Activated CD8-positive, alpha-beta memory T cell treated with anti-CD3 and anti-CD28 coated beads, Interleukin-2, amount 10 ng/mL, durations not matched to agents 7 days and 5 days (primary cell): ENCODE measurements around the gene SLC25A48. TPM values are rescaled to one million over a fixed set of nuclear protein-coding genes. Genes with fewer than 3 reads are reported as not detected.
A peak's percentile ranks its signal among the peaks of the same experiment; 100 is the strongest.
"Not testable (repeated sequence)": the region's sequence is repeated elsewhere in the genome, so short reads cannot be mapped to it uniquely, and the experiment has no call there.

Experiments used
- ATAC-seq: fragments of 150-1000 bp; cut with Tn5 transposase; one replicate; pipeline ENCODE4 v1.10.0; 2021; ENCODE audit warnings: moderate library complexity
- CTCF ChIA-PET: fragments of 350-600 bp; sonication (Branson Sonifier 250); formaldehyde crosslinking; loops from one replicate; lab custom pipeline; 2021; ENCODE audit warnings: antibody characterized with exemption; lab: Charles Lee
- DNase-seq: peaks from one replicate; pipeline ENCODE4 v3.0.0-alpha.2; 2020
- H3K27ac Mint-ChIP-seq: one replicate; pipeline ENCODE4 v1.8.0; 2021; ENCODE audit warnings: mild to moderate bottlenecking, mixed read lengths
- H3K27me3 Mint-ChIP-seq: one replicate; pipeline ENCODE4 v1.8.0; 2021; ENCODE audit warnings: mixed read lengths
- H3K36me3 Mint-ChIP-seq: one replicate; pipeline ENCODE4 v1.8.0; 2021; ENCODE audit warnings: mild to moderate bottlenecking, mixed read lengths
- H3K4me1 Mint-ChIP-seq: one replicate; pipeline ENCODE4 v1.8.0; 2021; ENCODE audit warnings: mixed read lengths
- H3K4me3 Mint-ChIP-seq: one replicate; pipeline ENCODE4 v1.8.0; 2021; ENCODE audit warnings: mild to moderate bottlenecking, moderate library complexity, mixed read lengths
- H3K9me3 Mint-ChIP-seq: one replicate; pipeline ENCODE4 v1.8.0; 2022; ENCODE audit warnings: low read depth, mixed read lengths
- total RNA-seq, 2 experiments: library from RNA; stranded (reverse); gene quantifications; one replicate each; pipeline ENCODE4 v1.2.3, GENCODE V29; 2021

The SLC25A48 gene
- total RNA-seq, 2 experiments from 2014 or later, result not detected

- Mint-ChIP-seq H3K9me3 (no peaks in the 10 kb centered on the region), H3K36me3 (no peaks in the 10 kb centered on the region), H3K27ac (no peak overlapping the region), H3K4me3 (no peak overlapping the region), H3K27me3 (peaks cover 59% of the 10 kb centered on the region), H3K4me1 (peaks cover 3% of the 10 kb centered on the region)
- no peak for ATAC-seq
- CTCF ChIA-PET, result interaction anchor here (0.6 to 2.5 kb wide), 3 partner anchors 266 to 371 kb away, joined by 3 to 7 read pairs (median 5); no protein-coding TSS in a partner anchor
- peak; percentile 38 for DNase-seq
Observed at GRCh38 chr5:135832941-135833920, 1.2 kb upstream of the SLC25A48 start.

- CTCF ChIA-PET, result interaction anchor here (0.6 to 2.5 kb wide), 3 partner anchors 267 to 372 kb away, joined by 3 to 7 read pairs (median 5); no protein-coding TSS in a partner anchor
- Mint-ChIP-seq H3K36me3 (no peaks in the 10 kb centered on the region), H3K4me1 (peaks cover 3% of the 10 kb centered on the region), H3K4me3 (no peak overlapping the region), H3K27me3 (peaks cover 61% of the 10 kb centered on the region), H3K9me3 (peaks cover 2% of the 10 kb centered on the region), H3K27ac (no peak overlapping the region)
- DNase-seq (no peak), ATAC-seq (peak; percentile 23)
Observed at GRCh38 chr5:135833961-135834638, 363 bp upstream of the SLC25A48 start.

GRCh38 chr5:135835766-135836165 lies 1.3 kb downstream of the SLC25A48 start:
- no peak overlapping the region for H3K4me3 Mint-ChIP-seq
- DNase-seq (no peak), ATAC-seq (no peak)
- peaks cover 74% of the 10 kb centered on the region for H3K27me3 Mint-ChIP-seq
- CTCF ChIA-PET, result interaction anchor here (1.2 kb wide), 1 partner anchor 270 kb away, joined by 6 read pairs; no protein-coding TSS in a partner anchor
- peaks cover 3% of the 10 kb centered on the region for H3K4me1 Mint-ChIP-seq
- H3K27ac Mint-ChIP-seq, result no peak overlapping the region
- H3K36me3 Mint-ChIP-seq, result no peaks in the 10 kb centered on the region
- peaks cover 2% of the 10 kb centered on the region for H3K9me3 Mint-ChIP-seq

GRCh38 chr5:135838395-135838794 lies 3.9 kb downstream of the SLC25A48 start:
- H3K27ac Mint-ChIP-seq, ATAC-seq, H3K9me3 Mint-ChIP-seq, H3K4me1 Mint-ChIP-seq, CTCF ChIA-PET, H3K4me3 Mint-ChIP-seq, H3K36me3 Mint-ChIP-seq: not testable (repeated sequence)
- H3K27me3 Mint-ChIP-seq, result peaks cover 69% of the 10 kb centered on the region
- DNase-seq, result peak; percentile 27

GRCh38 chr5:135839566-135839965 lies 5.1 kb downstream of the SLC25A48 start:
- H3K27ac Mint-ChIP-seq, result no peak overlapping the region
- H3K4me3 Mint-ChIP-seq, result no peak overlapping the region
- ATAC-seq, result no peak
- H3K4me1 Mint-ChIP-seq, result peaks cover 3% of the 10 kb centered on the region
- H3K9me3 Mint-ChIP-seq, result peaks cover 2% of the 10 kb centered on the region
- H3K27me3 Mint-ChIP-seq, result peaks cover 61% of the 10 kb centered on the region
- CTCF ChIA-PET, result interaction anchor here (0.7 kb wide), 1 partner anchor 9 kb away, joined by 3 read pairs; no protein-coding TSS in a partner anchor
- peak; percentile 21 for DNase-seq
- no peaks in the 10 kb centered on the region for H3K36me3 Mint-ChIP-seq

- ATAC-seq, result no peak
- peaks cover 3% of the 10 kb centered on the region for H3K4me1 Mint-ChIP-seq
- CTCF ChIA-PET, result no interaction called here
Observed at GRCh38 chr5:135840959-135841358, 6.5 kb downstream of the SLC25A48 start.

GRCh38 chr5:135842737-135843136 lies 8.3 kb downstream of the SLC25A48 start:
- CTCF ChIA-PET, result no interaction called here
- ATAC-seq (no peak), DNase-seq (no peak)
- Mint-ChIP-seq H3K4me3 (no peak overlapping the region), H3K9me3 (peaks cover 2% of the 10 kb centered on the region), H3K36me3 (no peaks in the 10 kb centered on the region), H3K27ac (no peak overlapping the region), H3K4me1 (no peaks in the 10 kb centered on the region), H3K27me3 (peaks cover 35% of the 10 kb centered on the region)

More at GRCh38 chr5:135840959-135841358, 6.5 kb downstream of the SLC25A48 start:
- Mint-ChIP-seq H3K36me3 (no peaks in the 10 kb centered on the region), H3K4me3 (no peak overlapping the region), H3K9me3 (peaks cover 2% of the 10 kb centered on the region), H3K27ac (no peak overlapping the region), H3K27me3 (peaks cover 49% of the 10 kb centered on the region)
- DNase-seq, result no peak

GRCh38 chr5:135843571-135844337 lies 9.3 kb downstream of the SLC25A48 start:
- ATAC-seq (no peak), DNase-seq (no peak)
- Mint-ChIP-seq H3K27ac (no peak overlapping the region), H3K9me3 (peaks cover 2% of the 10 kb centered on the region), H3K36me3 (no peaks in the 10 kb centered on the region), H3K4me3 (no peak overlapping the region), H3K27me3 (peaks cover 30% of the 10 kb centered on the region), H3K4me1 (no peaks in the 10 kb centered on the region)
- CTCF ChIA-PET, result interaction anchor here (1.0 kb wide), 1 partner anchor 14 kb away, joined by 3 read pairs; no protein-coding TSS in a partner anchor

- H3K4me1 Mint-ChIP-seq, result no peaks in the 10 kb centered on the region
- DNase-seq (no peak), ATAC-seq (no peak)
- no peaks in the 10 kb centered on the region for H3K9me3 Mint-ChIP-seq
- CTCF ChIA-PET, result no interaction called here
- H3K4me3 Mint-ChIP-seq, result no peak overlapping the region
- peaks cover 10% of the 10 kb centered on the region for H3K27me3 Mint-ChIP-seq
- H3K36me3 Mint-ChIP-seq, result no peaks in the 10 kb centered on the region
- no peak overlapping the region for H3K27ac Mint-ChIP-seq
Observed at GRCh38 chr5:135846311-135846710, 11.8 kb downstream of the SLC25A48 start.

GRCh38 chr5:135847976-135848375 lies 13.5 kb downstream of the SLC25A48 start:
- CTCF ChIA-PET, result no interaction called here
- no peak for DNase-seq
- H3K36me3 Mint-ChIP-seq, result no peaks in the 10 kb centered on the region

GRCh38 chr5:135850231-135850630 lies 15.8 kb downstream of the SLC25A48 start:
- no peak for ATAC-seq
- Mint-ChIP-seq H3K4me3 (no peak overlapping the region), H3K36me3 (no peaks in the 10 kb centered on the region), H3K4me1 (no peaks in the 10 kb centered on the region), H3K27ac (no peak overlapping the region), H3K9me3 (no peaks in the 10 kb centered on the region), H3K27me3 (peaks cover 9% of the 10 kb centered on the region)
- CTCF ChIA-PET, result no interaction called here
- DNase-seq, result no peak

More at GRCh38 chr5:135847976-135848375, 13.5 kb downstream of the SLC25A48 start:
- H3K9me3 Mint-ChIP-seq, result no peaks in the 10 kb centered on the region
- peaks cover 5% of the 10 kb centered on the region for H3K27me3 Mint-ChIP-seq
- no peak for ATAC-seq
- H3K4me3 Mint-ChIP-seq, result no peak overlapping the region
- H3K27ac Mint-ChIP-seq, result no peak overlapping the region
- H3K4me1 Mint-ChIP-seq, result no peaks in the 10 kb centered on the region

GRCh38 chr5:135850671-135851070 lies 16.2 kb downstream of the SLC25A48 start:
- ATAC-seq (no peak), DNase-seq (no peak)
- H3K27me3 Mint-ChIP-seq, result peaks cover 10% of the 10 kb centered on the region
- H3K9me3 Mint-ChIP-seq, result no peaks in the 10 kb centered on the region
- CTCF ChIA-PET, result no interaction called here
- no peaks in the 10 kb centered on the region for H3K36me3 Mint-ChIP-seq
- H3K27ac Mint-ChIP-seq, result no peak overlapping the region
- H3K4me1 Mint-ChIP-seq, result no peaks in the 10 kb centered on the region
- no peak overlapping the region for H3K4me3 Mint-ChIP-seq
